HG03159 (cell line): ENCODE measurements around the gene SYNJ2.

Source experiments
- ATAC-seq: cut with Tn5 transposase; IDR thresholded peaks from one replicate; pipeline ENCODE4 v1.9.1; 2021; ENCODE audit warnings: mild to moderate bottlenecking, moderate library complexity; ENCODE audit not compliant: unreplicated experiment

The SYNJ2 gene

DNA sequence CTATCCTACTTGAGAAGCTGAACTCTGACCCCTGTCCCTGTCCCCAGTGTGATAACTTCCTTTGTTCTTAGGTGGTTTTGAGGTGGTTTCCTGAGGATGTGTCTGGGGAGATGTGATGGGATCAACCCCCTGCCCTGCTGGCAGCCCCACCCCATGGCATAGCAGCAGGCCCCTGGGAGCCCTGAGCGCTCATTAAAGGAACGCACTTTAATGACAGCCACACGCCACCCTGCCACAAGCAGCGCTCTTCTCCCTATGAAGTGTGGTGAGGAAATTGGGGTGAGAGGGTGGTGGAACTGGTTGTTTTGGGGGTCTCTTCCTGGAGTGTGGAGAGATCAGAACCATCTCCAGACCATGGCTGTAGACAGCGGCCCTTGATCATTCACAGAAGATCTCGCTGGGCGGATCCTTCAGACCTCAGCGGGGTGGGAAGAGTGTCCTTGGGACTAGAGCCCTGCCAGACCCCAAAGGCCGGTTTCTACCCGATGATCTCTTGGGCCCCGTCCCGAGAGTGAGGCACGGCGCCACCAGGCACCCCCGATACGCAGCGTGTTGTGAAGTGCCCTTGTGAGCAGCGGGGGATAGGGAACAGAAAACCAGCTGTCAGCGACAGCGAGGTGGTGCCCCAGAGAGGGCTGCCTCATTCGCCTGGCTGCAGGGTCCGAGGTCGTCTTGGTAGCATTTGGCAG, 45.4 kb downstream of the SYNJ2 start:
- peak; percentile 8 for ATAC-seq

DNA sequence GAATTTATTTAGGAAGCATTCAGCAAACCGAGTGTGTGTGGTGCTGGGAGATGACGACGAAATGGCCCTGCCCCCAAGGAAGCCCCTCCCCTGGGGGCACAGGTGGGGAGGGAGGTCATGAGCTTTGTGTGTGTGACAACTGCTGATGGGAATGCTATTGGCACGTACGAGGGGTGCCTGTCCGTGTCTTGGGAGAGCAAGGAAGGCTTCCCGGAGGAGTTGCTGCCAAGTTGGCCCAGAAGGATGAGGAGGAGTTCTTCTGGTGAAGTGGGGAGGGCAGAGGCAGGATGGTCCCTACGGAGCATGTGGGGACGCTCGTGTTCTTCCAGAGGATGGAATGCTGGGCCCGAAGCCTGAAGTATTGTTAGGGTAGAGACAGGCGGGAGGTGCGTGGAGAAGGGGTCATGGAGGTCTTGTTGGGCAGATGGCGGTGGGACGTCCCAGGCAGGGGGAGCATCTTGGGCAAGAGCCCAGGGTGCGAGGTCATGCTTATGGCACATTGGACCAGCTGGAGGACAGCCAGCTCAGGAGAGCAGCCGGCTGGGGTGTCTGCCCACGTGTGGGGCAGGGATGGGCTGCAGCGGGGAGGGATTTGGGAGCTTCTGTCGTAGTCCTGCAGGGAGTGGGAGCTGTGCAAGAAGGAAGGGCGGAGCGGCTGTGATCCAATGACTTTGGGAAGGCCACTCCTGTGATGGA, 46.1 kb downstream of the SYNJ2 start:
- no peak for ATAC-seq

DNA sequence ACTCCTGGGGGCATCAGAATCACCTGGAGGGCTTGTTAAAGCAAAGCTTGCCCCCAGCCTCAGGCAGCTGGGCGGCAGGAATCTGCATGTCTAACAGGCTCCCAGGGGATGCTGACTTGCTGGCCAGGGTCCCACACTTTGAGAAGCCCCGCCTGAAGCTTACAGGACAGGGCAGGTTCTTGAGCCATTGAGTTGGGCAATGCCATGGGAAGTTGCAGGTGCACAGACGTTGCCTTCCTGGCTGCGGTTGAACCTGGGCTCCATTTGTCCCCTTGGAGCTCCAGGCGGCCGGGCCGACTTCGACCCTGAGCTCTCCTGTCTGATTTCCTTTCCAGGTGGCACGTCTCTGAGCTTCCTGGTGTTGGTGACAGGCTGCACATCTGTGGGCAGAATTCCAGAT, 46.8 kb downstream of the SYNJ2 start:
- ATAC-seq = no peak

DNA sequence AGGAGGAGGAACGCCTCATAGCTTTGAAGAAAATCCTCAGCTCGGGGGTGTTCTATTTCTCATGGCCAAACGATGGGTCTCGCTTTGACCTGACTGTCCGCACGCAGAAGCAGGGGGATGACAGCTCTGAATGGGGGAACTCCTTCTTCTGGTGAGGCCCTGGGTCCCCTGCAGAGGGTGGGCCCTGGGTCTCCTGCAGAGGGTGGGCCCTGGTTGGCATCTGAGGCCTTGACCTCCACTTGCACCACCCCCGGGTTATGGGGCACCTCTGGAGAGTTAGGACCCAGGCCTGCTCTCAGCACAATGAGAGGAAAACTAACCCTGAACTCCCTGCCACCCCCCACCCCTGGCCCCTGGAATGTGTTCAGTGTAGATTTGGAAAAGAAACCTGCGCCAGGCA, 47.2 kb downstream of the SYNJ2 start:
- no peak for ATAC-seq

DNA sequence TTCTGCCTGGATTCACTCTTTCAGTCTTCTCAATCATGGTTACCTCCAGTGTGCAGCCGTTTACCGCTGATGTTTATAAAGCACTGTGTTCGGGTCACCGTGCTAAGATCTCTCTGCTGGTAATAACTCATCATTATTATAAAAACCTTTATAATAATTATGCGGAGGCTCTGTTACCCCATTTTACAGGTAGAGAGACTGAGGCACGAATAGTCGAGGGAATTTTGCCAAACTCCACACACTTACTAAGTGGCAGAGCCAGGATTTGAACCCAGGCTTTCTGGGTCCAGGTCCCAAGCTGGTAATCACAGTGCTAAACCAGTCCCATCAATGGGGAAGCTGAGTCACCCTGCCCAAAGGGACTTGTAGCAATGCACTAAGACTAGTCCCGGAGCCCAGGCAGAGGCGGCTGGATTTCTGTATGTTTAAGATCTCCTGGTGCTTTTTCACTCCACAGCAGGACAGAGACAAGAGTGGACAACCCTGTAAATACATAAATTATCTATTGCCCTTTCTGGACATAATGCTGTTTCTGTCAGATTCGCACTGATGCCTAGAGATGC, 48.1 kb downstream of the SYNJ2 start:
- no peak for ATAC-seq

DNA sequence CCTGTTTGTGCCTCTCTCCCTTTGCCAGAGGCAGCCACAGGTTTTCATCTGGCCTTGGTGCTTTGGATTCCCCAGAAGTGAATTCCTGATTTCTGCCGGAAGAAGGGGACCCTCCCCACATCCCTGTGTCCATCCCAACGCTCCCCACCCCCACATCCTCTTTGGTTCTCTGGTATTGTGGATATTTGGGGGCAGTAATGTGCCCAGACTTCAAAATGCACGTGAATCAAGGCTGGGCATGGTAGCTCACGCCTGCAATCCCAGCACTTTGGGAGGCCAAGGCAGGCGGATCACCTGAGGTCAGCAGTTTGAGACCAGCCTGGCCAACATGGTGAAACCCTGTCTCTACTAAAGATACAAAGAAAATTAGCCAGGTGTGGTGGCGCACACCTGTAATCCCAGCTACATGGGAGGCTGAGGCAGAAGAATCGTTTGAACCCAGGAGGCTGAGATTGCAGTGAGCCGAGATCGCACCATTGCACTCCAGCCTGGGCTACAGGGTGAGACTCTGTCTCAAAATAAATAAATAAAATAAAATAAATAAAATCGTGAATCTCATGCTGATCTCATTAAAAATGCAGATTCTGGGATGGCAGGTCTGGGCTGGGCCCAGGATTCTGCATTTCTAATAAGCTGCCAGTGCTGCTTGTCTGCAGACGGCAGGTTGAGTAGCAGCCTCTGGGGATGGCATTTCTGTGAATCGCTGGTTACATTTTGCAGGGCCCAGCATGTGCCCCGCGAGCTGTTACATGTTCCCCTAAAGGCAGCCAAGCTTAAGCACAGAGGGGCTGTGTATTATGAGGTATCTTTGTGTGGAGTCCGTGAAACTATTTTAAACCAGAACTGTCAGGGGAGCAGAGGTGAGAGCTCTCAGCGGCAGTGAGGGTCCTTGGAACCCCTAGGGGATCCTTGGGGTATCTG, 49.0 kb downstream of the SYNJ2 start:
- no peak for ATAC-seq

DNA sequence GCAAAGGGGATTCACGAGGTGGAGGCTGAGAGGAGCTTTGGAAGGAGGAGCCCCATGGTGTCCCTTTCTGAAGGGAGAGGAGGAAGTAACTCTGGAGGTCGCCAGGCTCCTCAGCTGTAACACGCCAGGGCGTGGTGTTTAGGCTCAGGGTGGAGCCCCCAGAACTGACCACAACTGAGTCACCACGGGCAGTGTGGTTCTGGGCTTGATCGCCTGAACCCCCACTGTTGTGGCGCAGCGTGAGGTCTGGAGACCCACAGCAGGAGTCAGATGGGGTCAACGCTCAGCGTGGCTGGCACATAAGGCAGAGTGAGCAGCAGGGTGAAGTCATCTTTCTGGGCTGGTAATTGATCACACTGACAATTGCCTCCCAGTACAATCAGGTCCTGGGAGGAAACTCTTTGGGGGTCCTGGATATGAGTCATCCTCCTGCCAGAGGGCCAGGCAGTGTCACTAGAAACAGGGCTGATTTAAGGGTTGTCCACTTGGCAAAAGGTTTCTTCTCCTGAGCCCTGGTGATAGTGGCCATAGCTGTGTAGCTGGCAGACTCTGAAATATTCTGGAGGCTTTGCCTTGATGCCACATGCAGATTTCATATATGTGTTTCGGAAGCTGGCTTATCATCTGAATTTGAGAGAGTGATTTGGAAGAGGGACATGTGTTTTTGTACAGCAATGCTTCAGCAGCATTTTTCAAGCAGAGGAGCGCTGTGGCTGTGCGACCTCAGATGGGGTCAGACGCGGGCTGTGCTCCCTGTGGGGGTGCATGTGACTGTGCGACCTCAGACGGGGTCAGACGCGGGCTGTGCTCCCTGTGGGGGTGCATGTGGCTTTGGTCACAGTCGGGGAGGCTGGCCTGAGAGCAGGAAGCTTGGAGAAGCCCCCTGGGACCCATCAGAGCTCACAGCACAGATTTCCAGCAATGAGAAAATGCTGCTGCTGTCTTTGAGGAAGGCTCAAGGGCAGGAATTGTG, 50.0 kb downstream of the SYNJ2 start:
- no peak for ATAC-seq

DNA sequence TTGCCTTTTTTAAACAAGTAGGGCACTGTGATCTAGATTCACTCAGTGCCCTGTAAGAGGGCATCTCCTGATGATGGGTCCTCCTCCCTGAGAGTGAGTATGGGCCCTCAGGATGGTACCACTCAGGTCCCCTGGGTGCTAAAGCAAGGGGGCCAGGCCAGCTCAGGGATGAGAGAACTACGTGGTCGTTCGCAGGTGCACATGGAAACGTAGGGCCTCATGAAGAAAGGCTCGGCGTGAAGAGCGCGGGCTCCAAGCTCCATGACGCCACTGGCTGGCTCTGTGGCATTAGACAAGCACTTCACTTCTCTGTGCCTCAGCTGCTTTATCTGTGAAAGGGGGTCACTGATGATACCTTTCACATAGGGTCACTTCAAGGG, 50.7 kb downstream of the SYNJ2 start:
- no peak for ATAC-seq

DNA sequence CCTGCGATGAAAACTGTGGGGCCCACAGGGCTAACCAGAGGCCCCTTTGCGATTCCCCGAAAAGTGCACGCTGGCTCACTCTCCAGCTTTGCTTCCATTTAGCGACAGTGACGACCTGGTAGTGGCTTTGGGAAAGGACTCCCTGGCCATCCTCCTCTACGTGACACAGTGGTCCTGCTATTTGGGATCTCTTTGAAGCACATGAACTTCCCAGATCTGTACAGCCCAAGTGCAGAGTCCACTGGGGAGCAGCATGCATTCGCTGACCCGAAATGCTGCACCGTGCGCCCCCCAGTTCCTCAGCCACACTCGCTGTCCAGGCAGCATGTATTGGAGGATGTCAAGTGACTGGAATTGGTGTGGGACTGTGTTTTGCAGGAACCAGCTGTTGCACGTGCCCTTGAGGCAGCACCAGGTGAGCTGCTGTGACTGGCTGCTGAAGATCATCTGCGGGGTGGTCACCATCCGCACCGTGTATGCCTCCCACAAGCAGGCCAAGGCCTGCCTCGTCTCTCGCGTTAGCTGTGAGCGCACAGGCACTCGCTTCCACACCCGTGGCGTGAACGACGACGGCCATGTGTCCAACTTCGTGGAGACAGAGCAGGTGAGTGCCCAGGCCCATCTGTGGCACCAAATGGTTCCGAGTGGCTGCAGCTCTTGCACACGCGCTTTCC, 51.6 kb downstream of the SYNJ2 start:
- no peak for ATAC-seq

DNA sequence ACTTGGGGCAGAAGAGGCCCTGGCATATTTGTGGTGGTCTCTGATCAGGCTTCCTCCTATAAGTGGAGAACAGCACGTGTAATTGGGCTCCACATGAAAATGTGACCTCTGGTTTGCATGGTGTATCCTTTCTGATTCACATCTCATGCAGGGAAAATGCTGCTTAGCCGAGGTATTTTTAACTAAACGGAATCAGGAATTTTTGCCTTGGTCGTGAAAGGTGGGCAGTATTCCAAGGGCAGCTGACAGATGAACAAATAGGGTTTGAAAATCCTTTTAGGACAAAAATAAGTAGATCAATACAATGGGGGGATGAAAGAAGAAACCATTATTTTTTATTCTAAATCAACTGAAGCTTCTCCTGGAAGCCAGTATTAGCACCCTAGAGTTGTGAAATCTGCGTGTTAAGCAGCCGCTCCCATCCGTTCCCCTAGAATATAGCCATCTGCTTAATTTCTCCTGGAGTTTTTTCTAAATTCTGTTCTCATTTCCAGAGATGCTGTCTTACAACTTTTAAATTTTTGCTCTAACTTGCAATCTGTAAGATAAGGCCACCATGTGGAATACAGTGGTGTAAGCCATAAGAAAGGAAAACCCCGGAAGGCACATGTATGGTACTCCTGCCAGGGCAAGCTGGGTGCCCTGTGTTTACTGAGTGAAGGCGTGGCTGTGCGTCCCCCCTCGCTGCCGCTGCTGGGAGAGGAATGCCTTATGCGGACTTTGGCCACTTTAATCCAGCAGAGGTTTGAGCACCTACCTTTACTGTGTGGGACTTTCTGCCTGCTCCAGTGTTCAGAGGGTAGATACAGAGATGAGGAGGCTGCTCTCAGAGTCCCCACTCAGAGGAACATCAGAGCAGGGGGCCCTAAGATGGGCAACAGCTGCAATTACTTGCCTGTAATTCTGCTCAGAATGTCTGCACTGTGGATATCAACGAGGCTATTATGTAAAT, 52.4 kb downstream of the SYNJ2 start:
- ATAC-seq = no peak

DNA sequence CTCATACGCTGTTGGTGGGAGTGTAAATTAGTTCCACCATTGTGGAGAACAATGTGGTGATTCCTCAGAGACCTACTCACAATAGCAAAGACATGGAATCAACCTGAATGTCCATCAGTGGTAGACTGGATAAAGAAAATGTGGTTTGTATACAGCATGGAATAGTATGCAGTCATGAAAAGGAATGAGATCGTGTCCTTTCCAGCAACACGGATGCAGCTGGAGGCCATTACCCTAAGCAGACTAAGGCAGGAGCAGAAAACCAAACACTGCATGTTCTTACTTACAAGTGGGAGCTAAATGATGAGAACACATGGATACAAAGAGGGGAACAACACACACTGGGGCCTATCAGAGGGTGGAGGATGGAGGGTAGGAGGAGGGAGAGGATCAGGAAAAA, 54.6 kb downstream of the SYNJ2 start:
- no peak for ATAC-seq

DNA sequence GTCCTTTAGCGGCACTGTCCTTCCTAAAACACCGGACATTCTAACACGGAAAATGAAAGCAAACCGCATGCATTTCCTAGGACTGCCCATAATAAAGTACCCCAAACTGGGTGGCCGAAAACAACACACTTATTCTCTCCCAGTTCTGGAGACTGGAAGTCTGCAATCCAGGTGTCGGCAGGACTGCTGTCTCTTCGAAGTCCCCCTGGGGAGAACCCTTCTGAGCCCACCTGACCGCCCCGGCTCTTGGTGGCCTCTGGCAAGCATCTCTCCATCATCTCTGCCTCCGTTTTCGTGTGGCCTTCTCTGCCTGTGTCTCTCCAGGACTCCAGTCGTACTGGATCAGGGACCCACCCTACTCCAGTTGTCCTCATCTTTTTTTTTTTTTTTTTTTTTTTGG, 55.4 kb downstream of the SYNJ2 start:
- ATAC-seq = no peak

DNA sequence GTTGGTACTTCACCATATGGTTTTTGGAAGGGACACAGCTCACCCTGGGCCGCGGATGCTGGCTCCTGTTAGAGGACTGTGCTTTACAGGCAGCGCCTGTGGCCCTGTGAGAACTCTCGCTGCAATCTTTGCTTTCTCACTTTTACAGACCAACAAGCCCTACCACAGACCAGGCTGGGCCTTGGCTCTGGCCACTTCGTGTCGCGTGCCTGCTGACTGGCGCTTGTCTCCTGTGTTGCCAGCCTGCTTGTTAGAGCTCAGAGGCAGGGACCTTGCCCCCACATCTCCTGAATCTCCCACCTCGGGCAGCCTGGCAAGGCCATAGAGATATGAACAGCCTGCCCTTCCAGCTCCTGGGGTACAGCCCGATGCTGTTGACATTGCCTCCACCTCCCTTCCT, 56.1 kb downstream of the SYNJ2 start:
- no peak for ATAC-seq

DNA sequence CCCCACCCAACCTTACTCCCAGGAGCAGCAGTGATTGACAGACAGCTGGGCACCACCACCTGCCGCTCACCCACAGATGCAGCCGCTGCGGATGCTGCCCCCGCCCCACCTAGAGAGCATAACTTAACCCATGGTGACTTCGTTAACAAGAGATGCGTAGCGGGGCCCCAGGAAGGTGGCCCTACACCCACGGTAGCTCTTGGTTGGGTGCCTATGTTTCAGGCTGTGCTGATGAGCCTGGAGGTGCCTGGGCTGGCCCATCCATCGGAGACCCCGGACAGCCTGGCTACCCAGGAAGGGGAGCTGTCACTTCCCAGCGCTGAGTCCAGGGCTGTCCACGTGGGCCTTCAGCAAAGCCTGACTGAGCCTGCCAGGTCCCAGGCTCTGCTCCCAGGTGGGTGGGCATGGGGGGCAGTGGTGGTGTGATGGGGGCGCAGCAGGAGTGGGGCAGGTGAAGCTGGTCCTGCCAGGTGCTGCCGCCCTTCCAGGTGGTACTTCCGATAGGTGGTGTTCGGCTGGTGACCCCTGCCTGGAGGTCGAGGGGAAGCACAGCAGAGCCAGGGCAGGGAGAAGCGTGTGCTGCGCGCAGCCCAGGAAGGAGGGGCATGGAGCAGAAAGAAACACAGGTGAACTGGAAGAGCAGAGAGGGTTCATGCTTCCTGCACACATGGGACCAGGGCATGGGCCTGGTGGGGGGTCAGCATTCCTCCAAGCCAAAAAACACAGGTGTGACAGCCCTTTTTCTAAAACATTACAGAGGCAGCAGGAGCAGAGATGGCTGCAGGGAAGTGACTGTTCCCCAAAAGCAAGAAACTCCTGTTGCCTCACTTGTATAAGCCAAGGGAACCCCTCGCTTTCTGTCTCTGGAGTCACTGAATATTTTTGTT, 56.9 kb downstream of the SYNJ2 start:
- no peak for ATAC-seq

DNA sequence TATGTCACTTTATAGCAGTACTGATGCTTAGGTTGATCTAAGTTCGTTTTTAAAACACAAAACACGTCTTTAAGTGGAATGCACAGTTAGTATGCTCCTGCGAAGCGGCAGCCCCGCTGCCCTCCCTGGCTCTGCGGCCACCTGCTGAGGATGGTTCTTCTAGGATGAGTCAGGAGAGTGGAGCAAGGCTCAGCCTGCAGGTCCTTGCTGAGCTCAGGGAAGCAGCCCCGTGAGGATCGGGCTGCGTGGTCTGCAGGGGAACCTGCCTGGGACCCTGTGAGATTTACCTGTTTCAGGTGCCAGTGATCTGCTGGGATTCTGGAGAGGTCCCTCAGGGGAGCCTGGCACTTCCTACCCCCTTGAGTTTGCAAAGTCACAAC, 57.5 kb downstream of the SYNJ2 start:
- ATAC-seq = no peak

DNA sequence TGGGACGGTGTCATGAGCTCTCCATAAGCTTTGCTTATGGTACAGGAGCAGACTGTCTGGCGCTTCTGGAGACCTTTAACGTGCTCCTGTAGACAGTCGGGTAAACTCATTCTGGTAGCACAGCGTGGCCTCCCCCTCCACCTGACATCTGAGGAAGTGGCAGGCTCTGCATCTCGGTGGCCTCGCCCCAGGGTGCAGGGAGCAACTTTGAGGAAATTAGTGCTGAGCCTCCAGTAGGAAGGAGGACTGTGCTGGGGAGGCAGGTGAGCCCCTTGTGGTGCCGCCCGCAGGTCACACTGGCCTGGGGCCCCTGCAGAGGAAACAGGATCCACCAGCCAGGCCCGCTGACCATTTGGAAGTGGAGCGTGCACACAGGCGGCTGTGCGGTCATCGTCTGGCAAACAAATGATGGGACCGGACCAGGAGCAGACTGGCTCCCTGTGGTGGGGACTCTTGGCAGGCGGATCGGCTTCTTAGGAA, 57.9 kb downstream of the SYNJ2 start:
- no peak for ATAC-seq

DNA sequence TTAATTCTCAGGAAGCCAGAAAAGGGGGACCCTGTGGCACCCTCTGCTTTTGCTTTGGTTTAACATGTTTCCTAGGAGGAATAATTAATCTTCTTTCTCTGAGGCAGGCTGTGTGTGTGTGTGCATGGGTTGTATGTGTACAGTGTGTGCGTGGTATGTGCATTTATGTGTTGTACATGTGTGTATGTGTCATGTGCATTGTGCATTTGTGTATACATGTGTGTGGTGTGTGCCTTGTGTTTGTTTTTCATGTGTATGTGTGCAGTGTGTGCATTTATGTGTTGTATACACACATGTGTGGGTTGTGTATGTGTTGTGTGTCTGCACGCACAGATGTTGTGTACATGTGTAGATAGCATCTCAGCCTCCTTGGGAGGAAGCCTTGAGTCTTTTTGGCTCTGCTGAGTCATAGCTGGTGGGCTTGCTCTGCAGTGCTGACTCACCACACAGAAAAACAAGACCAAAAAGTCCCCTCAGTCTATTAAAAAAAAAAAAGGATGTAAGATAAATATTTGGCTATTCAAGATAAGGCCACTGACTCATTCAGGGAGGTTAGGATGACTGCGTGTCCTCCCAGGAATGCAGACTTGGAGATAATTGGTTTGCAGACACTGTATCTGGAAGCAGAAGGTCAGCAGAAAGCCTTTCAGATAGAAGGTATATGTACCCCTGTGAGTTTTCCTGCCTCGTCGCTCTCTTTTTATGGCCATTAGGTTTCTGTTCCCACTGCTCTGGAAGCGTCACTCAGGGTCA, 58.6 kb downstream of the SYNJ2 start:
- no peak for ATAC-seq
